Measurements from ENCODE around the gene RIN1. TPM values are rescaled to one million over a fixed set of nuclear protein-coding genes. Genes with fewer than 3 reads are reported as not detected.

Gene RIN1
- total and polyA plus RNA-seq, 2 of the 13 experiments (the other 11 are each of a cell fraction or from before 2014, with no cell fraction given) = 2.4 to 4.1 TPM

DNA sequence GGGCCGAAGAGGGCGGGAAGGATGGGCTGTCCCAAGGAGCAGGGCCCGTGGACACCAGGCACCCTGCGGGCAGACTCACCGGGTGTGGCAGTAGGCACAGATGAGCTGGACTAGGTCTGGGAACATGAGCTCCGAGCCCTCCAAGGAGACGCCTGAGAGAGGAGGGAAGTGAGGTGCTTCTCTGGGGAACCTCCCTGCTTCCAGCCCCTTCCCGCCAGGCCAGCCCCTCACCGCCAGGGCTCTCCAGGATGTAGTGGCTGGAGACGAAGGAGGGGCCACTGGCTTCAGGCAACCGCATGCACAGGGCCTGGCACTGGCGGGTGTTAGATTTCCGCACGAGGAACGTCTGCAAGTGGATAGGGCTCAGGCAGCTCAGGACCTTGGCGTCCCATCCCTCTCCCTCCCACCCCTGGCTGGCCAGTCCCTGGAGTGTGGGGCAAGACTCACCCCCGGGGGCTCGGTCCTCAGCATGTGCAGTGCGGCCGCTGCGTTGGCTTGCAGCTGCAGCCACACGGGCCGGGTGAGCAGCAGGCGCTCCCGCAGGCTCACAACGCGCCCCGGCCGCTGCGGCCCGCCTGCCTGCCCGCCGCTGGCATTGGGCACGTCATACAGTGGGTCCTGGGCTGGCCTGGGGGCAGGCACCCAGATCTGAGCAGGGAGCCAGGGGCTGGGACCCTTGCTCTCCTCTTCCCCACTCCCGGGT lies 552 bp downstream of the RIN1 start (continued):
- TF ChIP-seq, protein P1, sequence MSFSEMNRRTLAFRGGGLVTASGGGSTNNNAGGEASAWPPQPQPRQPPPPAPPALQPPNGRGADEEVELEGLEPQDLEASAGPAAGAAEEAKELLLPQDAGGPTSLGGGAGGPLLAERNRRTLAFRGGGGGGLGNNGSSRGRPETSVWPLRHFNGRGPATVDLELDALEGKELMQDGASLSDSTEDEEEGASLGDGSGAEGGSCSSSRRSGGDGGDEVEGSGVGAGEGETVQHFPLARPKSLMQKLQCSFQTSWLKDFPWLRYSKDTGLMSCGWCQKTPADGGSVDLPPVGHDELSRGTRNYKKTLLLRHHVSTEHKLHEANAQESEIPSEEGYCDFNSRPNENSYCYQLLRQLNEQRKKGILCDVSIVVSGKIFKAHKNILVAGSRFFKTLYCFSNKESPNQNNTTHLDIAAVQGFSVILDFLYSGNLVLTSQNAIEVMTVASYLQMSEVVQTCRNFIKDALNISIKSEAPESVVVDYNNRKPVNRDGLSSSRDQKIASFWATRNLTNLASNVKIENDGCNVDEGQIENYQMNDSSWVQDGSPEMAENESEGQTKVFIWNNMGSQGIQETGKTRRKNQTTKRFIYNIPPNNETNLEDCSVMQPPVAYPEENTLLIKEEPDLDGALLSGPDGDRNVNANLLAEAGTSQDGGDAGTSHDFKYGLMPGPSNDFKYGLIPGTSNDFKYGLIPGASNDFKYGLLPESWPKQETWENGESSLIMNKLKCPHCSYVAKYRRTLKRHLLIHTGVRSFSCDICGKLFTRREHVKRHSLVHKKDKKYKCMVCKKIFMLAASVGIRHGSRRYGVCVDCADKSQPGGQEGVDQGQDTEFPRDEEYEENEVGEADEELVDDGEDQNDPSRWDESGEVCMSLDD (CRISPR knock-in tag; IDR thresholded peaks at IDR 0.05; ENCODE audit: borderline replicate concordance) = no peak
- no peak for TF ChIP-seq GABPA (IDR thresholded peaks at IDR 0.05; ENCODE audit: low read depth, low read length)
- no peak for TF ChIP-seq GABPA (CRISPR knock-in tag; IDR thresholded peaks at IDR 0.05; ENCODE audit: low read depth)
- no peak for TF ChIP-seq ONECUT2 (CRISPR knock-in tag; IDR thresholded peaks at IDR 0.05)
- no peak for TF ChIP-seq ZNF430 (CRISPR knock-in tag; IDR thresholded peaks at IDR 0.05)
- no peak for TF ChIP-seq AGO2 (optimal IDR thresholded peaks at IDR 0.05; ENCODE audit: low read depth, low read length)
- TF ChIP-seq, protein P2, sequence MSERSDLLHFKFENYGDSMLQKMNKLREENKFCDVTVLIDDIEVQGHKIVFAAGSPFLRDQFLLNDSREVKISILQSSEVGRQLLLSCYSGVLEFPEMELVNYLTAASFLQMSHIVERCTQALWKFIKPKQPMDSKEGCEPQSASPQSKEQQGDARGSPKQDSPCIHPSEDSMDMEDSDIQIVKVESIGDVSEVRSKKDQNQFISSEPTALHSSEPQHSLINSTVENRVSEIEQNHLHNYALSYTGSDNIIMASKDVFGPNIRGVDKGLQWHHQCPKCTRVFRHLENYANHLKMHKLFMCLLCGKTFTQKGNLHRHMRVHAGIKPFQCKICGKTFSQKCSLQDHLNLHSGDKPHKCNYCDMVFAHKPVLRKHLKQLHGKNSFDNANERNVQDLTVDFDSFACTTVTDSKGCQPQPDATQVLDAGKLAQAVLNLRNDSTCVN (CRISPR knock-in tag; IDR thresholded peaks at IDR 0.05; ENCODE audit: borderline replicate concordance) = no peak
- TF ChIP-seq, protein P3, sequence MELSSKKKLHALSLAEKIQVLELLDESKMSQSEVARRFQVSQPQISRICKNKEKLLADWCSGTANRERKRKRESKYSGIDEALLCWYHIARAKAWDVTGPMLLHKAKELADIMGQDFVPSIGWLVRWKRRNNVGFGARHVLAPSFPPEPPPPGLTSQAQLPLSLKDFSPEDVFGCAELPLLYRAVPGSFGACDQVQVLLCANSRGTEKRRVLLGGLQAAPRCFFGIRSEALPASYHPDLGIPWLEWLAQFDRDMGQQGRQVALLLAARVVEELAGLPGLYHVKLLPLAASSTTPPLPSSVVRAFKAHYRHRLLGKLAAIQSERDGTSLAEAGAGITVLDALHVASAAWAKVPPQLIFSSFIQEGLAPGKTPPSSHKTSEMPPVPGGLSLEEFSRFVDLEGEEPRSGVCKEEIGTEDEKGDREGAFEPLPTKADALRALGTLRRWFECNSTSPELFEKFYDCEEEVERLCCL (CRISPR knock-in tag; IDR thresholded peaks at IDR 0.05; ENCODE audit: borderline replicate concordance) = no peak
- no peak for TF ChIP-seq ZNF34 (CRISPR knock-in tag; IDR thresholded peaks at IDR 0.05; ENCODE audit: borderline replicate concordance)
- no peak for TF ChIP-seq JARID2 (CRISPR knock-in tag; IDR thresholded peaks at IDR 0.05; ENCODE audit: insufficient replicate concordance)
- TF ChIP-seq AKAP8 (CRISPR knock-in tag; IDR thresholded peaks at IDR 0.05) = no peak
- TF ChIP-seq, protein P4, sequence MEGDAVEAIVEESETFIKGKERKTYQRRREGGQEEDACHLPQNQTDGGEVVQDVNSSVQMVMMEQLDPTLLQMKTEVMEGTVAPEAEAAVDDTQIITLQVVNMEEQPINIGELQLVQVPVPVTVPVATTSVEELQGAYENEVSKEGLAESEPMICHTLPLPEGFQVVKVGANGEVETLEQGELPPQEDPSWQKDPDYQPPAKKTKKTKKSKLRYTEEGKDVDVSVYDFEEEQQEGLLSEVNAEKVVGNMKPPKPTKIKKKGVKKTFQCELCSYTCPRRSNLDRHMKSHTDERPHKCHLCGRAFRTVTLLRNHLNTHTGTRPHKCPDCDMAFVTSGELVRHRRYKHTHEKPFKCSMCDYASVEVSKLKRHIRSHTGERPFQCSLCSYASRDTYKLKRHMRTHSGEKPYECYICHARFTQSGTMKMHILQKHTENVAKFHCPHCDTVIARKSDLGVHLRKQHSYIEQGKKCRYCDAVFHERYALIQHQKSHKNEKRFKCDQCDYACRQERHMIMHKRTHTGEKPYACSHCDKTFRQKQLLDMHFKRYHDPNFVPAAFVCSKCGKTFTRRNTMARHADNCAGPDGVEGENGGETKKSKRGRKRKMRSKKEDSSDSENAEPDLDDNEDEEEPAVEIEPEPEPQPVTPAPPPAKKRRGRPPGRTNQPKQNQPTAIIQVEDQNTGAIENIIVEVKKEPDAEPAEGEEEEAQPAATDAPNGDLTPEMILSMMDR (CRISPR knock-in tag; IDR thresholded peaks at IDR 0.05) = 0 out of 2 replicates have a peak, but pooled peaks have one; percentile 10
- TF ChIP-seq FOSL2 (CRISPR knock-in tag; IDR thresholded peaks at IDR 0.05) = no peak
- TF ChIP-seq RXRB (CRISPR knock-in tag; IDR thresholded peaks at IDR 0.05; ENCODE audit: borderline replicate concordance) = no peak
- TF ChIP-seq, protein P5, sequence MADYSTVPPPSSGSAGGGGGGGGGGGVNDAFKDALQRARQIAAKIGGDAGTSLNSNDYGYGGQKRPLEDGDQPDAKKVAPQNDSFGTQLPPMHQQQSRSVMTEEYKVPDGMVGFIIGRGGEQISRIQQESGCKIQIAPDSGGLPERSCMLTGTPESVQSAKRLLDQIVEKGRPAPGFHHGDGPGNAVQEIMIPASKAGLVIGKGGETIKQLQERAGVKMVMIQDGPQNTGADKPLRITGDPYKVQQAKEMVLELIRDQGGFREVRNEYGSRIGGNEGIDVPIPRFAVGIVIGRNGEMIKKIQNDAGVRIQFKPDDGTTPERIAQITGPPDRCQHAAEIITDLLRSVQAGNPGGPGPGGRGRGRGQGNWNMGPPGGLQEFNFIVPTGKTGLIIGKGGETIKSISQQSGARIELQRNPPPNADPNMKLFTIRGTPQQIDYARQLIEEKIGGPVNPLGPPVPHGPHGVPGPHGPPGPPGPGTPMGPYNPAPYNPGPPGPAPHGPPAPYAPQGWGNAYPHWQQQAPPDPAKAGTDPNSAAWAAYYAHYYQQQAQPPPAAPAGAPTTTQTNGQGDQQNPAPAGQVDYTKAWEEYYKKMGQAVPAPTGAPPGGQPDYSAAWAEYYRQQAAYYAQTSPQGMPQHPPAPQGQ (CRISPR knock-in tag; IDR thresholded peaks at IDR 0.05; ENCODE audit: borderline replicate concordance) = no peak
- no peak for TF ChIP-seq ZFP36 (IDR thresholded peaks at IDR 0.05; ENCODE audit: borderline replicate concordance, low read depth, low read length, partially characterized antibody)
- TF ChIP-seq, protein P6, sequence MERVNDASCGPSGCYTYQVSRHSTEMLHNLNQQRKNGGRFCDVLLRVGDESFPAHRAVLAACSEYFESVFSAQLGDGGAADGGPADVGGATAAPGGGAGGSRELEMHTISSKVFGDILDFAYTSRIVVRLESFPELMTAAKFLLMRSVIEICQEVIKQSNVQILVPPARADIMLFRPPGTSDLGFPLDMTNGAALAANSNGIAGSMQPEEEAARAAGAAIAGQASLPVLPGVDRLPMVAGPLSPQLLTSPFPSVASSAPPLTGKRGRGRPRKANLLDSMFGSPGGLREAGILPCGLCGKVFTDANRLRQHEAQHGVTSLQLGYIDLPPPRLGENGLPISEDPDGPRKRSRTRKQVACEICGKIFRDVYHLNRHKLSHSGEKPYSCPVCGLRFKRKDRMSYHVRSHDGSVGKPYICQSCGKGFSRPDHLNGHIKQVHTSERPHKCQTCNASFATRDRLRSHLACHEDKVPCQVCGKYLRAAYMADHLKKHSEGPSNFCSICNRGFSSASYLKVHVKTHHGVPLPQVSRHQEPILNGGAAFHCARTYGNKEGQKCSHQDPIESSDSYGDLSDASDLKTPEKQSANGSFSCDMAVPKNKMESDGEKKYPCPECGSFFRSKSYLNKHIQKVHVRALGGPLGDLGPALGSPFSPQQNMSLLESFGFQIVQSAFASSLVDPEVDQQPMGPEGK (CRISPR knock-in tag; IDR thresholded peaks at IDR 0.05) = peak; percentile 28; the same call in 1 of the 2 replicates

All from HepG2 (cell line).